Measurements from ENCODE around the gene SLX9. TPM values are rescaled to one million over a fixed set of nuclear protein-coding genes. Genes with fewer than 3 reads are reported as not detected.

SLX9 gene
- total and polyA plus RNA-seq, 2 donors (not counting 1 experiment from before 2014, with no cell fraction given): 11.7 to 15.9 TPM

DNA sequence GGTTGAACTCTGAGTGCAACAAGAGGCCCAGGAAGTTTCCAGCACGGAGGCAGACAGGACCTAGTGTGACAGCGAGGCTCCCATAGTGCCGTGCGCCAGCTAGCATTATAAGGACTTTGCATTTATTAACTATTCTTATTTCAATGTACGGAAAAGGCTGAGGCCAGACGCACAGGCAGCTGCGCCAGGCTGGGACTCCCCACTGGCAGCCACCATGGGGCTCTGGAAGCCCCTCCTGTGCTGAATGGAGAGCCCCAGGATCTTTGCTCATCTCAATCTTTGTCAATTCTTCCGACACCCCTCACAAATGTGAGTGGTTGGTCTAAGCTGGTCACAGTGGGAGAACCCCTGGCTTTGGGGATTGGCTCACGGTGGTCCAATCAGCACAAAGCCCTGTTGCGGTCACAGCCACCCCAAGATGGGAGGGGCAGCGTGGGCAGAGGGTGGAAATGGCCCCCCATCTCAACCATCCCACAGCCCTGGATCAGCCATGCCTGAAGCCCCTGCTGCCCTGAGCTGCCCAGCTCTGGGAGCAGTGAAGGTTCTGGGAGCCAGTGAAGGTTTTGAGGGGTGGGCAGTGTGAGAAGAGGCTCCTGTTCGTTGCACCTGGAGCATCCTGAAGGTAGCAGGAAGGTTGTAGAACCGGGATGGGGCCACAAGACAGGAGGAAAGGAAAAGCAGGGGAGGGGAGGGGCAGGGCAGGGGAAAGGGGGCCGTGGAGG, 75.1 kb downstream of the SLX9 start:
- no peaks in the 10 kb centered on the region for H3K9me3 Mint-ChIP-seq (ENCODE audit: insufficient read depth)
- H4K20me1 ChIP-seq (ENCODE audit: control insufficient read depth, insufficient read depth, low read length, poor library complexity, severe bottlenecking): no peaks in the 10 kb centered on the region
- DNase-seq (no peak), ATAC-seq (ENCODE audit: low read depth) (no peak)
- no peak for TF ChIP-seq EZH2 (IDR thresholded peaks at IDR 0.05; ENCODE audit: borderline replicate concordance, insufficient read depth, low read depth, low read length, poor library complexity, severe bottlenecking)
- TF ChIP-seq, protein P1, sequence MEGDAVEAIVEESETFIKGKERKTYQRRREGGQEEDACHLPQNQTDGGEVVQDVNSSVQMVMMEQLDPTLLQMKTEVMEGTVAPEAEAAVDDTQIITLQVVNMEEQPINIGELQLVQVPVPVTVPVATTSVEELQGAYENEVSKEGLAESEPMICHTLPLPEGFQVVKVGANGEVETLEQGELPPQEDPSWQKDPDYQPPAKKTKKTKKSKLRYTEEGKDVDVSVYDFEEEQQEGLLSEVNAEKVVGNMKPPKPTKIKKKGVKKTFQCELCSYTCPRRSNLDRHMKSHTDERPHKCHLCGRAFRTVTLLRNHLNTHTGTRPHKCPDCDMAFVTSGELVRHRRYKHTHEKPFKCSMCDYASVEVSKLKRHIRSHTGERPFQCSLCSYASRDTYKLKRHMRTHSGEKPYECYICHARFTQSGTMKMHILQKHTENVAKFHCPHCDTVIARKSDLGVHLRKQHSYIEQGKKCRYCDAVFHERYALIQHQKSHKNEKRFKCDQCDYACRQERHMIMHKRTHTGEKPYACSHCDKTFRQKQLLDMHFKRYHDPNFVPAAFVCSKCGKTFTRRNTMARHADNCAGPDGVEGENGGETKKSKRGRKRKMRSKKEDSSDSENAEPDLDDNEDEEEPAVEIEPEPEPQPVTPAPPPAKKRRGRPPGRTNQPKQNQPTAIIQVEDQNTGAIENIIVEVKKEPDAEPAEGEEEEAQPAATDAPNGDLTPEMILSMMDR (IDR thresholded peaks at IDR 0.05): no peak
- H3K4me3 ChIP-seq (ENCODE audit: control extremely low read depth in 1 of 5, extremely low read depth in 1 of 5, insufficient read depth in 1 of 5, low read depth in 2 of 5, low read length in 4 of 5): no peak overlapping the region
- intact Hi-C loops (cut with micrococcal nuclease): no loop called here
- WGBS (ENCODE audit: insufficient coverage): 67% methylated on average over 6 of the region's 14 CpGs
- POLR2A ChIA-PET: no interaction called here
- no peaks in the 10 kb centered on the region for H3K36me3 ChIP-seq (replicated peaks in 1 of 2; ENCODE audit: control extremely low read depth in 1 of 2, control insufficient read depth in 1 of 2, extremely low read depth in 1 of 2, insufficient read depth in 2 of 2, low read length in 1 of 2)
- H3K27me3 Mint-ChIP-seq: peaks cover 38% of the 10 kb centered on the region
- H2AFZ ChIP-seq (ENCODE audit: insufficient read depth, low read depth, low read length, poor library complexity, severe bottlenecking): no peak overlapping the region
- H3K27me3 ChIP-seq (replicated peaks in 1 of 4; ENCODE audit: control extremely low read depth in 1 of 4, control insufficient read depth in 3 of 4, insufficient read depth in 4 of 4, low read length in 3 of 4): peaks cover 0 to 58% (median 10%) of the 10 kb centered on the region in 4 experiments
- H3K4me1 ChIP-seq (ENCODE audit: control insufficient read depth in 2 of 2, insufficient read depth in 2 of 2, low read length in 2 of 2): peaks cover 7 to 17% of the 10 kb centered on the region in 2 donors
- peak overlapping the region; percentile 12 for H3K4me2 ChIP-seq (replicated peaks; ENCODE audit: low read depth, low read length, poor library complexity, severe bottlenecking)
- no peak overlapping the region for H3K4me3 Mint-ChIP-seq
- H3K27ac ChIP-seq (ENCODE audit: low read length in 2 of 2): no peak overlapping the region
- H3K4me1 Mint-ChIP-seq: peaks cover 11% of the 10 kb centered on the region
- no peak overlapping the region for H3K27ac Mint-ChIP-seq
- H3K9ac ChIP-seq (ENCODE audit: low read length): no peak overlapping the region
- no peaks in the 10 kb centered on the region for H3K79me2 ChIP-seq (ENCODE audit: control insufficient read depth, insufficient read depth, low read length)
- H3K9me3 ChIP-seq (ENCODE audit: control extremely low read depth in 1 of 3, control insufficient read depth in 2 of 3, insufficient read depth in 1 of 3, low read length in 2 of 3): peaks cover 0 to 5% (median 0%) of the 10 kb centered on the region in 3 donors
- CTCF ChIA-PET: interaction anchor here (1.2 kb wide), 1 partner anchor 122 kb away, joined by 3 read pairs; no protein-coding TSS in a partner anchor

DNA sequence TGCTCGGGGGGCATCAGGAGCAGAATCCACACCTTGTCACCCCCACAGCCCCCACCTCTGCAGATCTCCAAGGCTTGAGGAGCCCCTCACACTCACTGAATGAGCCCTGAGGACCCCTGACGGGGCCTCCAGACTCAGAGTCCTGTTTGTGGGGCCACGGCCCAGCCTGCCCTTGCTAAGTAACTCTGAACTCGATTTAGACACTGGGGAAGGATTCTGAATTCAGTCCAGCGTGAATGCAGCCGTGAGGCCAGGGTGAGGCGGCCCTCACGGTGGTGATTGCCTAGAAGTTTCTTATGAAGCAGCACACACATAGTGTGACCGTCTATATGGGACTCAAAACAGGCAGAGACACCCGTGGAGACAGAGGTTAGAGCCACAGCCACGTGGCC, 75.6 kb downstream of the SLX9 start:
- peaks cover 0 to 59% (median 10%) of the 10 kb centered on the region in 4 experiments for H3K27me3 ChIP-seq (replicated peaks in 1 of 4; ENCODE audit: control extremely low read depth in 1 of 4, control insufficient read depth in 3 of 4, insufficient read depth in 4 of 4, low read length in 3 of 4)
- Mint-ChIP-seq H3K27me3 (peaks cover 36% of the 10 kb centered on the region), H3K4me1 (peaks cover 11% of the 10 kb centered on the region), H3K27ac (no peak overlapping the region), H3K9me3 (ENCODE audit: insufficient read depth) (no peaks in the 10 kb centered on the region), H3K4me3 (no peak overlapping the region)
- H3K79me2 ChIP-seq (ENCODE audit: control insufficient read depth, insufficient read depth, low read length): no peaks in the 10 kb centered on the region
- intact Hi-C loops (cut with micrococcal nuclease): no loop called here
- no peak overlapping the region for H3K27ac ChIP-seq (ENCODE audit: low read length in 2 of 2)
- H3K4me3 ChIP-seq (ENCODE audit: control extremely low read depth in 1 of 5, extremely low read depth in 1 of 5, insufficient read depth in 1 of 5, low read depth in 2 of 5, low read length in 4 of 5): no peak overlapping the region
- H3K9me3 ChIP-seq (ENCODE audit: control extremely low read depth in 1 of 3, control insufficient read depth in 2 of 3, insufficient read depth in 1 of 3, low read length in 2 of 3): peaks cover 0 to 5% (median 0%) of the 10 kb centered on the region in 3 donors
- TF ChIP-seq EZH2 (IDR thresholded peaks at IDR 0.05; ENCODE audit: borderline replicate concordance, insufficient read depth, low read depth, low read length, poor library complexity, severe bottlenecking): no peak
- TF ChIP-seq, protein P1 (IDR thresholded peaks at IDR 0.05): no peak
- CTCF ChIA-PET: interaction anchor here (1.0 kb wide), 1 partner anchor 121 kb away, joined by 4 read pairs; no protein-coding TSS in a partner anchor
- no peak for DNase-seq
- no peaks in the 10 kb centered on the region for H4K20me1 ChIP-seq (ENCODE audit: control insufficient read depth, insufficient read depth, low read length, poor library complexity, severe bottlenecking)
- H3K9ac ChIP-seq (ENCODE audit: low read length): no peak overlapping the region
- H3K36me3 ChIP-seq (replicated peaks in 1 of 2; ENCODE audit: control extremely low read depth in 1 of 2, control insufficient read depth in 1 of 2, extremely low read depth in 1 of 2, insufficient read depth in 2 of 2, low read length in 1 of 2): no peaks in the 10 kb centered on the region
- H3K4me2 ChIP-seq (replicated peaks; ENCODE audit: low read depth, low read length, poor library complexity, severe bottlenecking): no peak overlapping the region
- 79% methylated on average over 10 of the region's 11 CpGs for WGBS (ENCODE audit: insufficient coverage)
- no peak overlapping the region for H2AFZ ChIP-seq (ENCODE audit: insufficient read depth, low read depth, low read length, poor library complexity, severe bottlenecking)
- peaks cover 7 to 17% of the 10 kb centered on the region in 2 donors for H3K4me1 ChIP-seq (ENCODE audit: control insufficient read depth in 2 of 2, insufficient read depth in 2 of 2, low read length in 2 of 2)
- POLR2A ChIA-PET: no interaction called here
- ATAC-seq (ENCODE audit: low read depth): no peak
